Right ventricle myocardium inferior (tissue), 1 donor: ENCODE measurements around the gene TP63. TPM values are rescaled to one million over a fixed set of nuclear protein-coding genes. Genes with fewer than 3 reads are reported as not detected.
A peak's percentile ranks its signal among the peaks of the same experiment; 100 is the strongest.
"Not testable (repeated sequence)": the region's sequence is repeated elsewhere in the genome, so short reads cannot be mapped to it uniquely, and the experiment has no call there.

Source experiments
- ATAC-seq: fragments of 200-7000 bp; cut with Tn5 transposase; one replicate; pipeline ENCODE4 v1.9.1; 2020; ENCODE audit warnings: mild to moderate bottlenecking, moderate library complexity
- DNase-seq: peaks from one replicate; pipeline ENCODE4 v3.0.0; 2021; ENCODE audit errors: missing footprints
- intact Hi-C: fragments of 100-400 bp; cut with DNase I; formaldehyde crosslinking; loops from one replicate; pipeline ENCODE4 v1.11.0; 2022
- long read RNA-seq: library from polyadenylated mRNA; unstranded; transcript quantifications from one replicate; pipeline ENCODE4 v2.0.0, GENCODE V29; 2021
- total RNA-seq: library from RNA; stranded (reverse); fragmentation: NEBNext Ultra II Directional; extraction: Animal tissue kit (Norgen Biotek cat#: 25700); gene quantifications from one replicate; pipeline ENCODE4 v1.2.1, GENCODE V29; 2021
- donor health status: DM: no; HTN: yes; CAD: no; lungs with severe emphysema.

Gene TP63
- not detected for total RNA-seq
- long read RNA-seq = 0 reads

- no peak for ATAC-seq
- intact Hi-C loops = no loop called here
- no peak for DNase-seq
Measured at GRCh38 chr3:189631373-189631408, at the start of gene TP63. Gene TP63 (plus strand): TSS chr3:189631389. CDS start chr3:189631516, 127 bp downstream.

- intact Hi-C loops = no loop called here
- DNase-seq = no peak
- no peak for ATAC-seq
Measured at GRCh38 chr3:189582179-189582578, 49.0 kb upstream of the TP63 start.

DNA sequence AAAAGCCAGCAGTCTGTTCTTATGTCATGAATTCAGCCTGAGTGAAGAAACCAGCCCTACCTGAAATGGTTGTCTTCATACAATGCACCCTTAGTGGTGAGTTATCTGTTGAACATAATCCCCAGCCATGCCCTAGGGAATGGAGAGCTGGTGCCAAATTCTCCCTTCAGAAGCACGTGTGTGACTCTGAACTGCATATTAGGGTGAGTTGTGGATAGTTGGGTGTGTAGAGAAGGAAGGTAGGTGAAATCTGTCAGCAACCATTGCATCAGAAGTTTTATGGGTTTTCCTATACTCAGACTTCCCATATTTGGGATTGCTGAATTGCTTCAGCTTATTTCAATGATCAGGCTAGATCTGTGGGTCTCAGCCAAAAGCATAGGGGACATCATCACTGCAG, 46.5 kb upstream of the TP63 start:
- ATAC-seq (no peak), DNase-seq (no peak)
- intact Hi-C loops = no loop called here

DNA sequence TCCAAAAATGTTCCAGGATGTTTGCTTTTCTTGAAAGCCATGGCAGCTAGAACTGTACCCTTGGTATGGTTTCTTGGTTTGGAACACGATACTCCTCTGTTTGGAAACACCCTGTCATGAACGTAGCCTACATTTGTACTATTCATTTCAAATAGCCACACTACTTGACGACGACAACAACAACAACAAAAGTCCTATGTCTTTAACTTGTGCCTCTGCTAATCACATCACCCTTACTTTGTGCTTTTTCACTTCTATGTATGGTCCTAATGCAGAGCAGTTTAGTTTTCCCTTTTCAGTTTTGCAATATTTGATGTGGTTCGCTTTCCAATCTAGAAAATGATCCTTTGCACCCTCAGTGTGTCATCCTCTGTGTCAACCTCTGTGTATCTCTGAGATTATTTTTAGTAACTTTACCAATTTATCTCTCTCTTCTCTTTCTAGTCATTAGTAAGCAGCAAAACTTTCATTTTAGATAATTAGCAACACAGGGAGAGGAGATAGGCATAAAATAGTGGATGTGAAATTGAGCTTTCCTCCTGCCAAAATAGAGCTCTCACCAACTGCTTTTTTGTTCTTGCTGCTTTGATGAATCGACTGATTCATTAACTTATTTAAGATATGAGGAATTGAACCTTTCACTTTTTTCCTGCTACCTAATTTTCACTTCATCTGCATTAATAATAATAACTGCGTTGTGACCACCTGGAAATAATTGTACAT, 44.1 kb upstream of the TP63 start:
- no peak for ATAC-seq
- no peak for DNase-seq
- intact Hi-C loops = no loop called here

DNA sequence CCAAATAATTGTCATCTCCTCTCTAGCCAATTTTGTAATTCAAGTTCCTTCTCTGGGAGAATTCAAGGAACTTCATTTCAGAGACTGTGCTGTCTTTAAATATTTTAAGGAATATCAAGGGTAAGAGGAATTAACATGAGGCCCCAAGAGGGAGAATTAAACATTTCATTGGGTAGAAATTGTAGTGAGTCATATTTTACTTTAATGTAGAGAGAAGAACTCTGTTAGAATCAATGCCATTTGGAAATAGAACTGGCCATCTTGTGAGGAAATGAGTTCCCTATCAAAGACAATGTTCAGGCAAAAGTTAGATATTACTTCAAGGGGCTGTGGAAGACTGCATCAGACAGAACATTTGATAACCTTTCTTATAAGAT, 43.5 kb upstream of the TP63 start:
- no peak for ATAC-seq
- intact Hi-C loops = no loop called here

DNA sequence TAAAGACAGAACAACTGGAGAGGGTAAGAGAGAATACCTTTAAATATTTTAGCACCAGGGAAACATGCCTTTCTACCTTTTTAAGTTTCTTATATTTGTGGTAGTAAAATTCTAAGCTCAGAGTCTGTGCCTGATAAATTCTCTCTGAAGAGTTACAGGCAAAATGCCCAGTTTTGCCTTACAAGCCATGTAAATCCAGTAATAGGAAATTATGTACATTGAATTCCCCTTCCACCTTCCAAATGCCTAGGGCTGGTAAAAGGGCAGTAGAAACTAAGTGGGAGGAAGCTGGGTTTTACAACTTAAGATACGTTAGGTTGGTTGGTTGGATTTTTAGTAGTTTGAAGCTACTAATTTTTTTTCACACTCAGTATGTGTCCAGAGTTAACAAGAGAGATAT, 43.1 kb upstream of the TP63 start:
- no peak for DNase-seq

More for the DNA sequence above, 43.5 kb upstream of the TP63 start:
- DNase-seq = no peak

GRCh38 chr3:189588475-189589178, 42.6 kb upstream of the TP63 start:
- DNase-seq (no peak), ATAC-seq (peak; percentile 37)
- intact Hi-C loops = no loop called here

More for the DNA sequence above, 43.1 kb upstream of the TP63 start:
- ATAC-seq = no peak
- intact Hi-C loops = no loop called here

GRCh38 chr3:189589179-189589569, 42.0 kb upstream of the TP63 start:
- DNase-seq (no peak), ATAC-seq (no peak)
- intact Hi-C loops = no loop called here

GRCh38 chr3:189590223-189590622, 41.0 kb upstream of the TP63 start:
- DNase-seq (no peak), ATAC-seq (no peak)
- intact Hi-C loops = no loop called here

DNA sequence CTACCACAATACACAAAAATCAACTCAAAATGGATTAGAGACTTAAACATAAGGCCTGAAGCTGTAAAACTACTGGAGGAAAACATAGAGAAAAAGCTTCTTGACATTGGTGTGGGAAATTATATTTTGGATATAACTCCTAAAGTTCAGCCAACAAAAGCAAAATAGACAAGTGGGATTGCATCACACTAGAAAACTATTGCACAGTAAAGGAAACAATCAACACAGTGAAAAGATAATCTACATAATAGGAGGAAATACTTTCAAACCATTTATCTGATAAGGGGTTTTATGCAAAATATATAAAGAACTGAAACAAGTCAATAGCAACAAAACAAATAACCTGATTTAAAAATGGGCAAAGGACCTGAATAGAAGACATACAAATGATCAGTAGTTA, 37.6 kb upstream of the TP63 start:
- DNase-seq (no peak), ATAC-seq (no peak)
- intact Hi-C loops = no loop called here

GRCh38 chr3:189596078-189596979, 34.9 kb upstream of the TP63 start:
- DNase-seq, intact Hi-C loops, ATAC-seq: not testable (repeated sequence)

DNA sequence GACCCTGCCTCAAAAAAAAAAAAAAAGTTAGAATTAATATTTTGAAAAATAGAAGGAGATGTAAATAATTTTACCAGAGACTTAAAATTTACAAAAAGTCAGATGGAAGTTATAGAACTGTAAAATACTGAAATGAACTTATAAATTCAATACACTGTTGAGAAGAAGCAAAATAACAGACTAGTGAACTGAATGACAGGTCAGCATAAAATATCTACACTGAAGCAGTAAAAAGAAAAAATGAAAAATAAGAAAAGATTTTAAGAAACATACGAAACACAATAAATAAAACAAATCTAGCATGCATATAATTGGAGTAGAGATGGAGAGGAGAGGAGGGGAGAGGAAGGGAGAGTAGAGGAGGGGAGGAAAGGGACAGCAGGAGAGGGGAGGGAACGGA, 33.3 kb upstream of the TP63 start:
- intact Hi-C loops = no loop called here
- ATAC-seq = no peak

GRCh38 chr3:189598530-189599225, 32.5 kb upstream of the TP63 start:
- DNase-seq (no peak), ATAC-seq (no peak)
- intact Hi-C loops = no loop called here

More for the DNA sequence above, 33.3 kb upstream of the TP63 start:
- no peak for DNase-seq

GRCh38 chr3:189602471-189602870, 28.7 kb upstream of the TP63 start:
- DNase-seq (no peak), ATAC-seq (no peak)
- intact Hi-C loops = no loop called here

- ATAC-seq (no peak), DNase-seq (no peak)
- intact Hi-C loops = no loop called here
Measured at GRCh38 chr3:189605717-189606116, 25.5 kb upstream of the TP63 start.

GRCh38 chr3:189606774-189607173, 24.4 kb upstream of the TP63 start:
- DNase-seq (no peak), ATAC-seq (no peak)
- intact Hi-C loops = no loop called here

GRCh38 chr3:189612641-189613040, 18.5 kb upstream of the TP63 start:
- ATAC-seq, intact Hi-C loops, DNase-seq: not testable (repeated sequence)

- intact Hi-C loops = no loop called here
- ATAC-seq (no peak), DNase-seq (peak; percentile 67)
Measured at GRCh38 chr3:189613122-189613521, 18.1 kb upstream of the TP63 start.

GRCh38 chr3:189621948-189622603, 9.1 kb upstream of the TP63 start:
- no peak for DNase-seq
- intact Hi-C loops = no loop called here
- no peak for ATAC-seq
